ENCODE results near the gene CCDC157.

Gene CCDC157

DNA sequence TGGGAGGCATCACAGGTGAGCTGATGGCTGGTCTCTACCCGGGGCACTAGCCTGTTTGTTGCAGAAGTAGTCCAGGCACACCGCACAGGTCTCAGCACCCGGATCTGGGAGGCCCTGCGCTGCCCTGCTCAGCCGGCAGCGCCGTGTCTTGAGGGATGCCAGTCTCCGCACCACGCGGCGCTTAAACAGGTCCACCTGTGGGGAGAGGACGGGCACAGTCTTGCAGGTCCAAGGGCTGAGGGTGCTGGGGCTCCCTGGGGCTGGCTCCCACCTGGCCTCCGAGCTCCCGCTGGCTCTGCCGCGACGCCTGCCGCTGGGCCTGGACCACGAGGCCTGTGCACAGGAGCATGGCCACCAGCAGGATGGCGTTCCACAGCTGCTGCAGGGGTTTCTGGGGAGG, 23.2 kb downstream of the CCDC157 start:
- no peak overlapping the region for H3K4me3 ChIP-seq (ENCODE audit: low read depth, low read length)
- TF ChIP-seq ZNF561 (tag by site-specific recombination; IDR thresholded peaks at IDR 0.05; ENCODE audit: borderline replicate concordance), result no peak
- no peak for TF ChIP-seq ZNF155 (tag by site-specific recombination; IDR thresholded peaks at IDR 0.05)
- no peak for TF ChIP-seq ZNF624 (tag by site-specific recombination; IDR thresholded peaks at IDR 0.05)
- TF ChIP-seq GFI1B (tag by site-specific recombination; IDR thresholded peaks at IDR 0.05), result no peak
- no peak for TF ChIP-seq ZNF600 (tag by site-specific recombination; IDR thresholded peaks at IDR 0.05)
- TF ChIP-seq ZNF791 (tag by site-specific recombination; IDR thresholded peaks at IDR 0.05), result no peak
- POLR2A ChIA-PET, result interaction anchor here (1.3 kb wide), 1 partner anchor 10 kb away, joined by 3 read pairs; no protein-coding TSS in a partner anchor
- H3K4me1 ChIP-seq (ENCODE audit: control insufficient read depth, insufficient read depth, low read length), result no peaks in the 10 kb centered on the region
- peaks cover 0 to 84% of the 10 kb centered on the region in 2 experiments; a peak in 2 of 3 replicates for H3K36me3 ChIP-seq (ENCODE audit: control insufficient read depth in 2 of 2, insufficient read depth in 1 of 2, low read length in 2 of 2)
- CTCF ChIA-PET, result interaction anchor here (0.7 kb wide), 1 partner anchor 33 kb away, joined by 3 read pairs; no protein-coding TSS in a partner anchor
- no peaks in the 10 kb centered on the region for H3K9me3 ChIP-seq (ENCODE audit: control insufficient read depth, insufficient read depth, low read depth, low read length)
- H3K27ac ChIP-seq (ENCODE audit: extremely low read depth, low read depth, low read length), result no peak overlapping the region

DNA sequence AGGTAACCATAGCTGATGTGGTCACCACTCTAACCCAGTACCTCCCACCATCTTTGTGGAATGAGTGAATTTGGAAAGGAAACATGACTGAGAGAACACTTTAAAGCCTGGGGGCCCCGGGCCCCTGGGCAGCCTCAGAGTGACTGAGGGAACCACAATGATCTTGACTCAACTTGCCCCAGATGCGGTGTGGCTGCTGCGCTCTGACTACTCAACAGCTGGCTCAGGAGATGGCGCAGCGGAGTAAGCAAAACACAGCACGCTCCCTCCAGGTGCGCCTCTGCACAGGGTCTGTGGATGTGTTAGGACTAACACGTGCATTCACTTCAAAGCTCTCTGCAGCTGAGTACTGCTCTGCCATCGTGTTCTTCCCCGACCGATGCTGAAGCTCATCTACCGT, 24.5 kb downstream of the CCDC157 start:
- no peaks in the 10 kb centered on the region for H3K9me3 ChIP-seq (ENCODE audit: control insufficient read depth, insufficient read depth, low read depth, low read length)
- CTCF ChIA-PET, result interaction anchor here (0.9 kb wide), 1 partner anchor 93 kb away, joined by 3 read pairs; no protein-coding TSS in a partner anchor
- peaks cover 2% of the 10 kb centered on the region; the same call in 1 of the 2 replicates for H3K4me1 ChIP-seq (ENCODE audit: control insufficient read depth, insufficient read depth, low read length)
- H3K4me3 ChIP-seq (ENCODE audit: low read depth, low read length), result no peak overlapping the region
- TF ChIP-seq ZBTB20 (tag by site-specific recombination; IDR thresholded peaks at IDR 0.05) (no peak), ZBTB8A (tag by site-specific recombination; IDR thresholded peaks at IDR 0.05) (no peak), ZNF184 (tag by site-specific recombination; IDR thresholded peaks at IDR 0.05) (no peak)
- POLR2A ChIA-PET, result interaction anchor here (1.3 to 2.1 kb wide), 2 partner anchors 24 to 54 kb away, joined by 4 to 6 read pairs; partner anchors contain the start of genes CCDC157, SF3A1 and TBC1D10A
- H3K27ac ChIP-seq (ENCODE audit: extremely low read depth, low read depth, low read length), result no peak overlapping the region
- peaks cover 0 to 81% of the 10 kb centered on the region in 2 experiments; a peak in 2 of 3 replicates for H3K36me3 ChIP-seq (ENCODE audit: control insufficient read depth in 2 of 2, insufficient read depth in 1 of 2, low read length in 2 of 2)

DNA sequence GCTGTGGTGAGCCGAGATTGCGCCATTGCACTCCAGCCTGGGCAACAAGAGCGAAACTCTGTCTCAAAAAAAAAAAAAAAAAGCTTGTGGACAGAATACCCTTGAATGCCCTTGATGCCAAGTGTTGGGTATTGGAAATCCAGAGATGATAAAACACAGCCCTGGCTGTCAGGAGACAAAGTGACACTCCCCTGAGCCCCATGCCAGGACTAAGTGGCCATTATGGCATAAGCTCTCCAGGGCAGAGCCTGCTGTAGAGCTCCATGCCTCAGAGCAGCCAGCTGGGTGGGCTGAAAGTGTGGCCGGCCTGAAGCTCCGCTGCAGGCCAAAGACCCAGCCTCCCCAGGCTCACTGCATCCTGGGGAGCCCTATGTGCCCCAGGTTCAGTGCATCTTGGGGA, 25.5 kb downstream of the CCDC157 start:
- Histone ChIP-seq H3K36me3 (ENCODE audit: control insufficient read depth in 2 of 2, insufficient read depth in 1 of 2, low read length in 2 of 2) (peaks cover 0 to 70% of the 10 kb centered on the region in 2 experiments; a peak in 2 of 3 replicates), H3K4me3 (ENCODE audit: low read depth, low read length) (no peak overlapping the region), H3K9me3 (ENCODE audit: control insufficient read depth, insufficient read depth, low read depth, low read length) (no peaks in the 10 kb centered on the region), H3K27ac (ENCODE audit: extremely low read depth, low read depth, low read length) (no peak overlapping the region), H3K4me1 (ENCODE audit: control insufficient read depth, insufficient read depth, low read length) (peaks cover 2% of the 10 kb centered on the region; the same call in 1 of the 2 replicates)
- TF ChIP-seq SALL2 (tag by site-specific recombination; IDR thresholded peaks at IDR 0.05; ENCODE audit: borderline replicate concordance), result no peak
- TF ChIP-seq HOXC10 (CRISPR knock-in tag; IDR thresholded peaks at IDR 0.05), result no peak
- no peak for TF ChIP-seq ZBTB20 (tag by site-specific recombination; IDR thresholded peaks at IDR 0.05)
- TF ChIP-seq ZNF610 (tag by site-specific recombination; IDR thresholded peaks at IDR 0.05; ENCODE audit: borderline replicate concordance), result no peak
- TF ChIP-seq ZNF26 (tag by site-specific recombination; IDR thresholded peaks at IDR 0.05), result no peak
- no peak for TF ChIP-seq ZNF600 (tag by site-specific recombination; IDR thresholded peaks at IDR 0.05)
- no peak for TF ChIP-seq ZNF362 (tag by site-specific recombination; IDR thresholded peaks at IDR 0.05)
- no peak for TF ChIP-seq BCL11B (tag by site-specific recombination; IDR thresholded peaks at IDR 0.05; ENCODE audit: low read depth)
- ChIA-PET POLR2A (interaction anchor here (1.0 to 2.1 kb wide), 3 partner anchors 11 to 55 kb away, joined by 3 to 6 read pairs (median 4); partner anchors contain the start of genes CCDC157, SF3A1 and TBC1D10A), CTCF (no interaction called here)

- POLR2A ChIA-PET, result interaction anchor here (0.5 to 2.1 kb wide), 3 partner anchors 12 to 56 kb away, joined by 3 to 6 read pairs (median 6); partner anchors contain the start of gene TBC1D10A
- H3K27ac ChIP-seq (ENCODE audit: extremely low read depth, low read depth, low read length), result no peak overlapping the region
- H3K4me3 ChIP-seq (ENCODE audit: low read depth, low read length), result no peak overlapping the region
- peaks cover 0 to 63% of the 10 kb centered on the region in 2 experiments; a peak in 2 of 3 replicates for H3K36me3 ChIP-seq (ENCODE audit: control insufficient read depth in 2 of 2, insufficient read depth in 1 of 2, low read length in 2 of 2)
- H3K4me1 ChIP-seq (ENCODE audit: control insufficient read depth, insufficient read depth, low read length), result peaks cover 2% of the 10 kb centered on the region; the same call in 1 of the 2 replicates
- CTCF ChIA-PET, result interaction anchor here (3.6 kb wide), 1 partner anchor 95 kb away, joined by 36 read pairs; the partner anchor contains the start of gene CASTOR1
- H3K9me3 ChIP-seq (ENCODE audit: control insufficient read depth, insufficient read depth, low read depth, low read length), result no peaks in the 10 kb centered on the region
- no peak for TF ChIP-seq PRDM1 (tag by site-specific recombination; IDR thresholded peaks at IDR 0.05)
- TF ChIP-seq ZNF174 (tag by site-specific recombination; IDR thresholded peaks at IDR 0.05), result no peak
- no peak for TF ChIP-seq ZNF37A (tag by site-specific recombination; IDR thresholded peaks at IDR 0.05)
- TF ChIP-seq ZSCAN16 (tag by site-specific recombination; IDR thresholded peaks at IDR 0.05), result no peak
- no peak for TF ChIP-seq ZNF600 (tag by site-specific recombination; IDR thresholded peaks at IDR 0.05)
- TF ChIP-seq ZNF843 (tag by site-specific recombination; IDR thresholded peaks at IDR 0.05), result no peak
- no peak for TF ChIP-seq ZNF518A (tag by site-specific recombination; conservative IDR thresholded peaks at IDR 0.05; ENCODE audit: low read depth)
These were observed 26.3 kb downstream of the CCDC157 start for GRCh38 chr22:30383061-30383460.
